HG02610 (cell line): Measurements from ENCODE around the gene HSPB3.
A peak's percentile ranks its signal among the peaks of the same experiment; 100 is the strongest.
"Not testable (repeated sequence)": the region's sequence is repeated elsewhere in the genome, so short reads cannot be mapped to it uniquely, and the experiment has no call there.

Experiments
- ATAC-seq: cut with Tn5 transposase; IDR thresholded peaks from one replicate; pipeline ENCODE4 v1.9.1; 2021; ENCODE audit warnings: mild to moderate bottlenecking, moderate library complexity; ENCODE audit not compliant: unreplicated experiment

HSPB3 gene, protein sequence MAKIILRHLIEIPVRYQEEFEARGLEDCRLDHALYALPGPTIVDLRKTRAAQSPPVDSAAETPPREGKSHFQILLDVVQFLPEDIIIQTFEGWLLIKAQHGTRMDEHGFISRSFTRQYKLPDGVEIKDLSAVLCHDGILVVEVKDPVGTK

DNA sequence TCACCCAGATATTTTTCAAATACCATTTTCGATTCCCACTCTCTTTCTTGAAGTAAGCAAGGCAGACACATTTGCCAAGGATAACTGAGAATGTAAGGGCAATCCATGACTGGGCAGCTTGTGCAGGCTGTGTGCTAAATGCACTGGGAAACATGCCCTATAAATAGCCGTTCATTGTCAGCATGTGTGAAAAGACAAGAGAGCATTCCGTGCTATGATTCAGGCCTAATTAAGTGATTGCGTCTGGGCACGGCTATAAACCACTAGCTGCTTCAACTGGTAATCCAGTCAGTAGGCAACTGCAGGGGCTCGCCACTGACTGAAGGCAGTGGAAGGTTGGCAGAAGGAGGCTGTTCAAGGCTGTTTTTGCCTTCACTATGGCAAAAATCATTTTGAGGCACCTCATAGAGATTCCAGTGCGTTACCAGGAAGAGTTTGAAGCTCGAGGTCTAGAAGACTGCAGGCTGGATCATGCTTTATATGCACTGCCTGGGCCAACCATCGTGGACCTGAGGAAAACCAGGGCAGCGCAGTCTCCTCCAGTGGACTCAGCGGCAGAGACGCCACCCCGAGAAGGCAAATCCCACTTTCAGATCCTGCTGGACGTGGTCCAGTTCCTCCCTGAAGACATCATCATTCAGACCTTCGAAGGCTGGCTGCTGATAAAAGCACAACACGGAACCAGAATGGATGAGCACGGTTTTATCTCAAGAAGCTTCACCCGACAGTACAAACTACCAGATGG, at the start of gene HSPB3:
Gene HSPB3, plus strand, starts transcription at position 287 of the 745 bp plus-strand sequence. Its CDS starts 91 bp downstream, at position 378.
- ATAC-seq = no peak

DNA sequence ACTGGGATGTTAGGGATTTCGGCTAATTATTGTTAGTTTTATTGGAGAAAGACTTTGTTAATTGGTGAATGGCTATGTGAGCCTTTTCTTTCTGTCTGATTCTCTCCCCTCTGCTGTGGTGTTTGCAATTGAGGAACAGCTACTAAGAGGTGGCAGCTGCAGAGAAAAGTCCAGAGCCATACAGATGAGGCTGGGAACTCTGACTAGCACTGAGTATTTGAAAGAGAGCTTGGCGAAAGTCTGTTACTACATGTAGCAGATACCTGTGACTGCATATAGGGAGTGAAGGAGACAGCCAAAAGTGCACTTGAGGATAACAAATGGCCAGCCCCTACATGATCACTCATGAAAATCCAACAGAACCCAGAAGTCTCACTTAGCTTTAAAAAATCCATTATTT, 44.3 kb upstream of the HSPB3 start:
- ATAC-seq = no peak

DNA sequence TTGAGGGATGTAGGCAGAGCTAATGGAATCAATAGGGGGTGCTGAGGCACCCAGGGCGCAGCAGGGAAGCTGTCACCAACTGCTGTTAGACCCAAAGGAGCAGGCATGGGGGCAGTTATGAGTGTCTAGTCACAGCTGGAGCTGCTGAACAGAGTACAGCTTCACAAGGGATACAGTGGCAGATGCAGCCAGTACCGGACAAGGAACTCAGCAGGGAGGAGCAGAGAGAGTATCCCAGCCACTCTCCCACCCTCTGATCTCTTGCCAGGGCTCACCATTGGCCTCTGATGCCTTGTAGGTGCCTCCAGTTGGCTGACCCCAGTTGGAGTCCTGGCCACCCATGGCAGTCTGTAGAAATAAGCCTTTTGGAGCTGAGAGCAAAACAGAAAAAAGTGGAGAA, 42.6 kb upstream of the HSPB3 start:
- no peak for ATAC-seq

DNA sequence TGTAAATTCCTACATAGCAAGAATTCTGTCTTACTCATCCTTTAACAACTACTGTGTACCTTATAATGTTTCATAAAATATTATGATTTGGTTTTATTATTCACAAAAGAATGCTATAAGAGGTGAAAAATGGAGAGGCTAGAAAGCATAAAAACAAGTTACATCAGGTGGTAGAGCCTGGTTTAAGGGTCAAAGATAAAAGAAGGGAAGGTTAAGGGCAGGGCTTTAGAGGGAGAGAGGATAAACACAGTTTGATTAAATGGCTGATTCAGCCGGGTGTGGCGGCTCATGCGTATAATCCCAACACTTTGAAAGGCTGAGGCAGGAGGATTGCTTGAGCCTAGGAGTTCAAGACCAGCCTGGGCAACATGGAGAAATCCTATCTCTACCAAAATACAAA, 40.4 kb upstream of the HSPB3 start:
- ATAC-seq = no peak

DNA sequence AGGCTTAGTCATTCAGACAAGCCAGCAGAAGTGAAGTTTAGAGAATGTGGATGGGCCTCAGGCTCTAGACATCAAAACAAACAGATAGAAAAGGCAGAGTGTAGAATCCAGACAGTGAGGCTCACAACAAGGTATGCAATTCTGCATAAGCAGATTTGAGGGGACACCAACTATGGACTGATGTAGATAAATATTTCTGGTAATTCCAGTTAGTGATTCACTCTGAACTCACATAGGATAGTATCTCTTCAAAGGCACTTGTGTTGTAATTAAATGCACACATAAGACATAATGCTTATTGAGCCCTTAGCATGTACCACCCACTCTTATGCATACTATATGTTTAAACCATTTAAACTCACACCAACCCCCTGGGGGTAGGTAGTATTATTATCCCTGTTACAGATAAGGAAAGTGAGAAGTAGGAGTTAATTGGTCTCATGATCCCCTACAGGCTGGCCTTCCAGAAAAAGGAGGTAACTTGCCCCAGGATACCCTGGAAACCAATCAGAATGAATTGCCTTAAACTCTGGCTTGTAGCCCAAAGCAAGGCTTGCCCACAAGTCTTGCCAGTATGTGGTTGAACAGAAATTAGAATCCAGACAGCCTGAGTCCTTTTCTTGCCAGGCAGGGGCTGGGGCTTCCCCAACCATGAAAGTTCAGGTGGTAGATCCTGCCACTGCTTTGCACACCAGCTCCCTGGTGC, 39.5 kb upstream of the HSPB3 start:
- no peak for ATAC-seq

DNA sequence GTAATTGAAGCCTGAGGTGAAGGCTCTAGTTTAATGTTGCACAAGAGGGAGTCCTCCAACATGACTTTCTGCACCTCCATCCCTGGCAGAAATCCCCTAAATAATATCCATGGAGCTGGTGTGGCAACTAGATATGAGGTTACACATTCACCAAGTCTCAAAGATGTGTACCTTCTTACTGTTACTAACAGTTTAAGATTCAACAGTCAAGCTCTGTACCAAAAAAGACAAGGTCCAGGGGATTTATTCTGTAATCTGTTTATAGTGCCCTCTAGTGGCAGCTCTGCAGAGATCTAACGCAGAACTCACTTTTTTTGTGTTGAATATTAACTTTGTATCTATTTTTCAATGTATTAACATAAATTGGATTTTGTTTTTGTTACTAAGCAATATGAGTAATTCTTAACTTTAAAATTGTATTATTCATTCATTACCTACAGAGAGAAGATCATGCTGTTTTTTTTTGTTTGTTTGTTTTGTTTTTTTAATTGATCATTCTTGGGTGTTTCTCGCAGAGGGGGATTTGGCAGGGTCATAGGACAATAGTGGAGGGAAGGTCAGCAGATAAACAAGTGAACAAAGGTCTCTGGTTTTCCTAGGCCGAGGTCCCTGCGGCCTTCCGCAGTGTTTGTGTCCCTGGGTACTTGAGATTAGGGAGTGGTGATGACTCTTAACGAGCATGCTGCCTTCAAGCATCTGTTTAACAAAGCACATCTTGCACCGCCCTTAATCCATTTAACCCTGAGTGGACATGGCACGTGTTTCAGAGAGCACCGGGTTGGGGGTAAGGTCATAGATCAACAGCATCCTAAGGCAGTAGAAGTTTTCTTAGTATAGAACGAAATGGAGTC, 35.7 kb upstream of the HSPB3 start:
- ATAC-seq = not testable (repeated sequence)

DNA sequence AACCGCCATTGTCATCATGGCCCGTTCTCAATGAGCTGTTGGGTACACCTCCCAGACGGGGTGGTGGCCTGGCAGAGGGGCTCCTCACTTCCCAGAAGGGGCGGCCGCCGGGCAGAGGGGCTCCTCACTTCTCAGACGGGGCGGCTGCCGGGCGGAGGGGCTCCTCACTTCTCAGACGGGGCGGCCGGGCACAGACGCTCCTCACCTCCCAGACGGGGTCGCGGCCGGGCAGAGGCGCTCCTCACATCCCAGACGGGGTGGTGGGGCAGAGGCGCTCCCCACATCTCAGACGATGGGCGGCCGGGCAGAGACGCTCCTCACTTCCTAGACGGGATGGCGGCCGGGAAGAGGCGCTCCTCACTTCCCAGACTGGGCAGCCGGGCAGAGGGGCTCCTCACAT, 35.0 kb upstream of the HSPB3 start:
- not testable (repeated sequence) for ATAC-seq

DNA sequence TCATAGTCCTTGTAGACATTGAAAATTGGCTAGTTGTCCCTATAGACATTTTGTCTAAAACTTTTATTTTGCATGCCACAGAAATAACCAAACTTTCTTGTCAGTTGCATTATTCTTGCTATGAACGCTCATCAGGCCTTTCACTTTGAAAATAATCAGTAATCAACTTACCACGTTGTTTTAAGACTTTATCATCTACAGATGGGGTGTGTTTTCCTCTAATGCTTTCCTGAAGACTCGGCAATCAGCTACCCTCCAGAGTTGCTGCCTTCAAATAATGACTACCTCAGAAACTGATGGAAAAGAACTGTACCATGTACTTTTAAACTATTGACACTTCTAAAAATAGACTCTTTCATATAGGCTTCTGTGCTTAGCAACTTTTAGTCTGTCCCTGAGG, 33.5 kb upstream of the HSPB3 start:
- no peak for ATAC-seq

DNA sequence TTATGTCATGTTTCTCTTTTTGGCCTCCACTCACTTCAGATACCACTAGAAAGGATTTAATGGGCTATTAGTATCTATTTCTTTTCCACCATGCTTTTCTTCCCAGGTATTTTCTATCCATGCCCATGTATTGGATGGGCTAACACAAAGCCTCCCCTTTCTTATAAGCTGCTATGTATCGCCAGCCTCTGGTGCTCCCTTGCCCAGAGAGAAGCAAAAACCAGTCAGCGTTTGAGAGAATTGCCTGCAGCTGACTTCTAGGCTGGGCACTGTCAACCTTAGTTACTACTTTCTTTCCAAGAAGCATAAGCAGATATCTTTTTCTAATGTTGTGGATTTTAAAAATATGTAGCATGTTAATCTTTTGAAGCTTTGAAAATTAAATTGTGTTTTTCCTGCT, 30.2 kb upstream of the HSPB3 start:
- no peak for ATAC-seq

DNA sequence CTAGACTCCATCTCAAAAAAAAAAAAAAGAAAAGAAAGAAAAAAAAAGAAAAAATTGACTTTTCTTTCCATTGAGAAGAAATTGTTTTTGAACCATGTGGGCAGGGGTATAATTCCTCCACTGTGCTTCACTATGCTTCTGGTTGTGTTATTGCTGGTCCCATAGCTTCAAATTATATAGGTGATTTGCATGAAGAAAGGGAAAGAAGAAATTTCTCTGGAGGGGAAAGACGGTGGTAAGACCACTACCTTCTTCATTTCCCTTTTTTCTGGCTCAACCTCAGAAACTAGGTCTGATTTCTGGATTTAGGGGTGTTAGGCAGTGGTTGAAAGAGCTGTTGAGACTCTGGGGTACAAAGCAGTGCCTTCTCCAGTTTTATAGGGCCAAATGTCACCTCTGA, 29.3 kb upstream of the HSPB3 start:
- ATAC-seq = no peak

DNA sequence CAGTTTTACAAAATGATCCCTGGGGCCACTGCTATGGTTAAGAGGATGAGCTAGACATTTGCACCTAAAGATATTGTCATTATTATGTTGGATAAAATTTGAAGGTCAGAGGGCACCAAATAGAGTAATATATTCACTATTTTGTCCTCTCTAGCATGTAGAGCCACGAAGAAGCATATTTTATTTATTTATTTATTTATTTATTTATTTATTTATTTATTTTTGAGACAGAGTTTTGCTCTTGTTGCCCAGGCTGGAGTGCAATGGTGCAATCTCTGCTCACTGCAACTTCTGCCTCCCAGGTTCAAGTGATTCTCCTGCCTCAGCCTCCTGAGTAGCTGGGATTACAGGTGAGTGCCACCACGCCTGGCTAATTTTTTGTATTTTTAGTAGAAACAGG, 20.8 kb upstream of the HSPB3 start:
- not testable (repeated sequence) for ATAC-seq

DNA sequence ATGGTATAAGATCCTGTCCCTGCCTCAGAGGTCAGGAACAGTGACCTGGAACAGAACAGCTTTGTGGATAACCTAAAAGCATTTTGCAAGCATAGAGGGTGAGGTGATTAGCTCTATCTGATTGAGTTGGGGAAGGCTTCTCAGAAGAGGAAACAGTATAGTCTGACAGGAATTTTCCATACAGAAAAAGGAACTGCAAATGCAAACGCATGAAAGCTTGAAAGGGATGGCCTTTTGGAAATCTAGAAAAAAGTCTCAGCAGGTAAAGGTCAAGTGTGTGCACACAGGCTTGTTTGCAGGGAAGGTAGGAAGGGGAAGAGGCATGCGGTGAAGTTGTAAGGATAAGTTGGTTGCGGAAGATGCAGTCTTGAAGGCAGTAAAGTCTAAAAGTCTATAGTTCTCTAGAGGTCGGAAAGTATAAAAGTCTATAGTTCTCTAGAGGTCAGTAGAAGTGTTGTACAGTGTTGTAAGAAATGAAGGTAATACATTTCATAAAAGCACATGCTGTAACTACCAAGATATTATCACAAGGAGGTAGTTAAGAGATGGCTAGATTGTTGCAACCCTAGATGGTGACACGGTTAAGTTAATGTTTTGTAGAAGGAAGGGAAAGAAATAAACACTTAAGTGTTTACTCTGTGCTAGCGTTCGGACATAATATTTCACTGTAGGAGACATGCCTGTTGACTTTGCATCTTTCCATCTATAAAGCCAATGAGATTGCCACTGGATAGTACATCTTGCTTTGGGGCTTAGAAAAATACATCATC, 16.7 kb upstream of the HSPB3 start:
- ATAC-seq = no peak

DNA sequence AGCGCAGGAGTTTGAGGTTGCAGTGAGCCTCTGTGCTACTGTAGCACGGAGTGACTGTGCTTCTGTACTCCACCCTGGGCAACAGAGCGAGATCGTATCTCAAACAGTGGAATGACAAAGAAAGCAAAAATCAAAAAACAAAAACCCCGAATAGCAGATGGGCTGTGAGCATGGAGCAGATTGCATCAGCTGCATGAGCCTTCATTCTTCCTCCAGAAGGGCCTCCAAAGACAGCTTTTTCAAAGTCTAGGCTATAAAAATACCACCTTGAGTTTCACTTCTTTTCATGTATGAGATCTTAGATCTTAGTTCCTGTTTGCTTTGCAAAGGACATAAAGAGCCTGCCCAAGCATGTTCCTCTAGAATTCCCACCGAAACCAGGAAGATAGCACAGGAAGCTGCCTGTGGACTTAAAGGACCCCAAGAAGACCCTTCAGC, 15.0 kb upstream of the HSPB3 start:
- peak; percentile 87 for ATAC-seq

DNA sequence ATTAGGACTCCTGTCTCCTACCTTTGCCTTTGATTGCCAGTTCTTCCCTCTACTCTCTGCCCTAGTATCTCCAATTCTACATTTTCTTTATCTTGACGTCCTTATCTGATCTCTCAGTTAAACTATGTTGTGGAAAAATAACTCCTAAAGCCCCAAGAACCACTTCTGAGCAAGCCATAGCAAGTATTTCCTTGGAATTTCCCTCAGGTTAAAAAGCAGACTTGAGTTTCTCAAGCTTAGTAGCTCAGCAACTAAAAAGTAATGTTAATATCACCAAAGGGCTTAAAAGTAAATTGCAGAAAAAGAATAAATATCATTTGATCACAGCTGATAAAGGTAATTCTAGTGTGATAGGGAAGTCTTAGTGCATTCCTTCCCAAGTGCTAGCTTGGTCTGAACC, 13.2 kb upstream of the HSPB3 start:
- no peak for ATAC-seq

DNA sequence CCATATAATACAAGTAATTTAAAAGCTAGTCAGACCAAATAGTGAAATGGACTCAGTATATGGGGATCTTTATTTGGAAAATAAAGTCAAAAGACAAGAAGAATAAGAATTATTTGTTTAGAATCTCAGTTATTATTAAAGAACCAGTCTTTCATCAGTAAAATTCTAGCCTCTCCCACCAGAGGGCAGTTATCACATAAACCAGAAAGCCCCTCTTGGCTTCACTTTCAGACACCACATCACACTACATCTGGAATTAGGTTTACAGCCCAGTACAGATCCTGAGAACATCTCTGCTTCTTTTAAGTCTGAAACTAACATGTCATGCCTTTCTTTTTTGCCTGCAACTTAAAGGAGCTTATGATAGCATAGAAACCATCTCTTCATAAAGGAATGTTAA, 12.2 kb upstream of the HSPB3 start:
- ATAC-seq = peak; percentile 28

DNA sequence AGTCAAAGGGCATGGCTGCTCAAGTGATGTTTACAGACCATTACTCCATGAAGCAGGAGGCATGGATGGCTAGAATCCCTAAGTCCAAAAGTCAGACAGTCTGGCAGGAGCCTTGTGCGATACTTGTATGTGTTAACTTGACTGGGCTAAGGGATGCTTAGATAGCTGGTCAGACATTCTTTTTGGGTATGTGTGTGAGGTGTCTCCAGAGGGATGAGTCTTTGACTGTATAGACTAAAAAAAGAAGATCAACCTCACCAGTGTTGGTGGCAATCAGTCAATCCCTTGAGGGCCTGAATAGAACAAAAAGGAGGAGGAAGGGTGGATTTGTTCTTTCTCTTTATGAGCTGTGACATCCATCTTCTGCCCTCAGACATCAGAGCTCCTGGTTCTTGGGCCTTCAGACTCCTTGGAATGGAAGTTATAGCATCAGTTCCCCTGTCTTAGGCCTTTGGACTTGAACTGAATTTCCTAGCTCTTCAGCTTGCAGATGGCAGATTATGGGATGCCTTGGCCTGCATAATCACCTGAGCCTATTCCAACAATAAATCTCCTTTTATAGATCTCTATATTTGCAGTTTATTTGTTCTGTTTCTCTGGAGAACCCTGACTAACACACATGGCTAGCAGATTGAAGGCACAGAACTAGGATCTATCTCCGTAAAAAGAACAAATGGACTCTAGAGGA, 9.7 kb upstream of the HSPB3 start:
- no peak for ATAC-seq

DNA sequence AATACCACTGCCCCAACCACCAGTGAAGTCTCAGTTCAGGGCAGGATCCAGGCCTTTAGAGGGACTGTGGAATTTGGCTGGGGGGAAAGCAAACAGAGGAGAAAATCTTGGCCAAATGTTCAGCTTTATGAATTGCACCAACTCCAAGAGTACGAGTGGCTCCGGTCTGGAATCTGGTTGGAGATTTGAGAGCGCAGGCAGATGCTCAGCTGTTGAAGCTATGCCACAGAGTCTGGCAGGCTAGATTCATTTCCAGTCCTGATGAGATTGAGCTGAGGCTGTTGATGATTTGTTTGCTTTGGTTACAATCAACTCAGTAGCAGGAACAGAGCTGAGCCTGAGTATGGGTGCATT, 9.1 kb upstream of the HSPB3 start:
- no peak for ATAC-seq

DNA sequence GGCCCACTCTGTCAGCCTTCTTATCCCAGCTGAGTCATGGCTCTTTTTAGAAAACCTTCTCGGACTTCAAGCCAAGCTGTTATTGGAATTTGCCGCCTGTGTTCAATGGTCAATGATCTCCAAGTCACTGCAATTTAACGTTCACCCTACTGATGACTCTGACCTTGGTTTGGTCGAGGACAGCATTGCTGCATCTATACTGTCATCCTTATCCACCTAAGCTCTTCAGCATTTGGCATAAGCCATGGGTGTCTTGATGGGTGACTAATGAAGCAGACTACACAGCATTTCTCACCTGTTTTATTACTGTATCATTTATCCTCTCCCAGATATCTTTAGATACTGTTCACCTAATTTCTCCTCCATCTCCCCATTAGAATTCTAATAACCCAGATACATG, 5.6 kb upstream of the HSPB3 start:
- no peak for ATAC-seq

DNA sequence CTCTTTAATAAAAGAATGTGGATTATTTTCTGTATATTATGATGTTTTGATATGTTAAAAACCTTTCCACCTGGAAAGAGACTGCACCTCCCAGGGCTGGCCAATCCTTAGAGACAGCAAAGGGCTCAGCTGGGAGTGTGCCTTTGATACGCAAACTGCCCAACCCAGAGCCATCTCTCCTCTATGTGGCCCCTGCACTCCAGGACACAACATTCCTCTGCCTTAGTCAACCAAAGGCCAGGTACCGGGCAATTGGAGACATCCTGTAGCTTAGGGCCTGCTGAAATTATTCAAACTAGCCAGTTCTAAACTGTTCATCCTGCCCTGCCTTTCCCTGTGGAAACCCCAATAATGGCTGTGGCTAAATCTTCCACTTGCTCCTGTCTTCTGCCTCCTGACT, 5.0 kb upstream of the HSPB3 start:
- ATAC-seq = no peak

DNA sequence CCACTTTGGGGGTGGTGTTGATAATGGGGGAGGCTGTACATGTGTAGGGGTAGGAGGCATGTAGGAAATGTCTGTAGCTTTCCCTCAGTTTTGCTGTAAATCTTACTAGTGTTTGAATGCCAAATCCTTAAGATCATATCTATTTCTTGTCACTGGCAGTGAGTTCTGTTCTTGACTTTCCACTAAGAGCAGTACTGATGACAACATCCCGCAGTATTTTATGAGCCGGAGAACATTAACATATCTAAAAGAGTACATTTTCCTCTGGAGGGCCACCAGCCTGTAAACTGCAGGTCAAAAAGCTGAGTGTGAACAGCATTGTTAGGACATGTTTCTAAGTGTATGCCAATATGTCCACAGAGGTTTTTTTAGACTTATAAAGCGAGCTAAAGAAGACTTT, 2.5 kb upstream of the HSPB3 start:
- no peak for ATAC-seq
